ENCODE results near the gene ALDH5A1.

DNA sequence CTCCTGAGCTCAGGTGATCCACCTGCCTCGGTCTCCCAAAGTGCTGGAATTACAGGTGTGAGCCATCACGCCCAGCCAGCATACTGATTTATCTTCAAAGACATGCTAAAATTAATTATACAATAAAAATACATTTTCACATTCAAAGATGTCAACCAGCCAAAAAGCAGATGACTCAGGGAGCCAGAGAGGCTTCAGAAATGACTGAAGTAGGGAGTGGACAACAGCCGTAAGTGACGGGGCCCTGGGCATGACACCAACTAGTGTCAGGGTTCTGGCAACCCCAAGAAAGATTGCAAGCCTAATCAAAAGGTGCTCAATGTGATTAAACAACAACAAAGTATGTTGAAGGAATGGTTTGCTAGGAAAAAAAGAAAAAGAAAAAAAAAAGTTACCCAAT, 33.8 kb upstream of the ALDH5A1 start:
- TF ChIP-seq, protein P1, sequence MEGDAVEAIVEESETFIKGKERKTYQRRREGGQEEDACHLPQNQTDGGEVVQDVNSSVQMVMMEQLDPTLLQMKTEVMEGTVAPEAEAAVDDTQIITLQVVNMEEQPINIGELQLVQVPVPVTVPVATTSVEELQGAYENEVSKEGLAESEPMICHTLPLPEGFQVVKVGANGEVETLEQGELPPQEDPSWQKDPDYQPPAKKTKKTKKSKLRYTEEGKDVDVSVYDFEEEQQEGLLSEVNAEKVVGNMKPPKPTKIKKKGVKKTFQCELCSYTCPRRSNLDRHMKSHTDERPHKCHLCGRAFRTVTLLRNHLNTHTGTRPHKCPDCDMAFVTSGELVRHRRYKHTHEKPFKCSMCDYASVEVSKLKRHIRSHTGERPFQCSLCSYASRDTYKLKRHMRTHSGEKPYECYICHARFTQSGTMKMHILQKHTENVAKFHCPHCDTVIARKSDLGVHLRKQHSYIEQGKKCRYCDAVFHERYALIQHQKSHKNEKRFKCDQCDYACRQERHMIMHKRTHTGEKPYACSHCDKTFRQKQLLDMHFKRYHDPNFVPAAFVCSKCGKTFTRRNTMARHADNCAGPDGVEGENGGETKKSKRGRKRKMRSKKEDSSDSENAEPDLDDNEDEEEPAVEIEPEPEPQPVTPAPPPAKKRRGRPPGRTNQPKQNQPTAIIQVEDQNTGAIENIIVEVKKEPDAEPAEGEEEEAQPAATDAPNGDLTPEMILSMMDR (conservative IDR thresholded peaks at IDR 0.05), result no peak
- TF ChIP-seq ZFX (IDR thresholded peaks at IDR 0.05), result no peak
